Stimulated activated CD4-positive, alpha-beta T cell treated with anti-CD3 and anti-CD28 coated beads, TNF-alpha, amount 100 ng/mL, for 1 hour (primary cell): ENCODE results near the gene MUC5B.
"Not testable (repeated sequence)": the region's sequence is repeated elsewhere in the genome, so short reads cannot be mapped to it uniquely, and the experiment has no call there.

Experiments used
- DNase-seq, 3 donors: peaks; one replicate each; pipeline ENCODE4 v3.0.0-alpha.2; 2020; ENCODE audit warnings: low read depth in 3 of 3, low spot score in 1 of 3

MUC5B gene

GRCh38 chr11:1222491-1223345 is at the start of gene MUC5B:
Gene MUC5B, plus strand, starts transcription at chr11:1223066. Its CDS starts 58 bp downstream, at chr11:1223124.
- DNase-seq, result no peak

DNA sequence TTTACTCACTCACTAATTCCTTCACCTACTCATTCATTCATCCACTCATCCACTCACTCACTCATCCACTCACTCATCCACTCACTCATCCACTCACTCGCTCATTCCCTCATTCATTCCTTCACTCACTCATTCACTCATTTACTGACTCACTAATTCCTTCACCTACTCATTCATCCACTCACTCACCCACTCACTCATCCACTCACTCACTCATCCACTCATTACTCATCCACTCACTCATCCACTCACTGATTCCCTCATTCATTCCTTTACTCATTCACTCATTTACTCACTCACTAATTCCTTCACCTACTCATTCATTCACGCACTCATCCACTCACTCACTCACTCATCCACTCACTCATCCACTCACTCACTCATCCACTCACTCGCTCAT is 49.5 kb upstream of the MUC5B start:
- not testable (repeated sequence) for DNase-seq

DNA sequence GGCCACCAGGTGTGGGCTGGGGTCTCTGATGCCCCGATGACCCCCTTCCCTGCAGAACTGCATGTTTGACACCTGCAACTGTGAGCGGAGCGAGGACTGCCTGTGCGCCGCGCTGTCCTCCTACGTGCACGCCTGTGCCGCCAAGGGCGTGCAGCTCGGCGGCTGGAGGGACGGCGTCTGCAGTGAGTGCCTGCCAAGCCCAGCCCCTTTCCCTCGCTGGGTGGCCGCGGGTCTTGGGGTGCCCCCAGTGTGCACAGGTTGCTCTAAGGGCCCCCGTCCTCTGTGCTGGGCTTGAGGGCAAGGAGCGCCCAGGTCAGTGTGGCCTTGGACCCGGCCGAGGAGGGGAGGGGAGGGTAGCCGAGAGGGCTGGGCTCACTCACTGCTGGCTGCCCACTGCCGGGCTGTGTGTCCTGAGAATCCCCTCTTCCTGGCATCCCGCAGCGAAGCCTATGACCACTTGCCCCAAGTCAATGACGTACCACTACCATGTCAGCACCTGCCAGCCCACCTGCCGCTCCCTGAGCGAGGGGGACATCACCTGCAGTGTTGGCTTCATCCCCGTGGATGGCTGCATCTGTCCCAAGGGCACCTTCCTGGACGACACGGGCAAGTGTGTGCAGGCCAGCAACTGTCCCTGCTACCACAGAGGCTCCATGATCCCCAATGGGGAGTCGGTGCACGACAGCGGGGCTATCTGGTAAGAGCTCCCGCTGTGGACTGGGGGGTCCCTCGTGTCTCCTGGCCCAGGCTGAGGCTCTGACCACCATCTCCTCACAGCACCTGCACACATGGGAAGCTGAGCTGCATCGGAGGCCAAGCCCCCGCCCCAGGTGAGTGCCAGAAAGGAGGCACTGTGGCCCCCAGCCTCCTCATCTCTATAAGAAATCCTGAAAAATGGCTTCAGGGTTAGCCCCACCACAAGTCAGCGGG is 48.2 kb upstream of the MUC5B start:
- DNase-seq, result no peak

- DNase-seq, result no peak
These were observed 47.2 kb upstream of the MUC5B start for GRCh38 chr11:1175461-1176223.

GRCh38 chr11:1176224-1177019 is 46.4 kb upstream of the MUC5B start:
- DNase-seq, result no peak

DNA sequence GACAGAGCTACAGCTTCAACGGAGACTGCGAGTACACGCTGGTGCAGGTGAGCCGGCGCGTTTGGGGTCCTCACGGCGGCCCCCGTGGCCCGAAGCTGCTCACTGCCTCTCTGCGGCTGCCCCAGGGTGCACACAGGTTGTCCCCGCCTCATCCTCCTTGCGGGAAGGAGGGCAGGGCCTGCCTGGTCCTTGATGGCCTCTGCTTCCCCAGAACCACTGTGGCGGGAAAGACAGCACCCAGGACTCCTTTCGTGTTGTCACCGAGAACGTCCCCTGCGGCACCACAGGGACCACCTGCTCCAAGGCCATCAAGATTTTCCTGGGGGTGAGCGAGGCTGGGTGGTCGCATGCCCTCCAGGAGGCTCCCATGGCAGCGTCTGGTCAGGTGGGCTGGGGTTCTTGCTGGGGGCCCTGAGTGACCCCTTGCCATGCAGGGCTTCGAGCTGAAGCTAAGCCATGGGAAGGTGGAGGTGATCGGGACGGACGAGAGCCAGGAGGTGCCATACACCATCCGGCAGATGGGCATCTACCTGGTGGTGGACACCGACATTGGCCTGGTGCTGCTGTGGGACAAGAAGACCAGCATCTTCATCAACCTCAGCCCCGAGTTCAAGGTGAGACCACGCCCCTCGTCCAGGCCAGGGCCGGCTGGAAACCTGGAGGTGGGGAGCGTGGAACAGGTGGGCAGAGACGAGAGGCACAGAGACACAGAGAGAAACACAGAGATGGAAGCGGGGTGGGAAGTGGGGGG is 45.7 kb upstream of the MUC5B start:
- DNase-seq, result no peak

DNA sequence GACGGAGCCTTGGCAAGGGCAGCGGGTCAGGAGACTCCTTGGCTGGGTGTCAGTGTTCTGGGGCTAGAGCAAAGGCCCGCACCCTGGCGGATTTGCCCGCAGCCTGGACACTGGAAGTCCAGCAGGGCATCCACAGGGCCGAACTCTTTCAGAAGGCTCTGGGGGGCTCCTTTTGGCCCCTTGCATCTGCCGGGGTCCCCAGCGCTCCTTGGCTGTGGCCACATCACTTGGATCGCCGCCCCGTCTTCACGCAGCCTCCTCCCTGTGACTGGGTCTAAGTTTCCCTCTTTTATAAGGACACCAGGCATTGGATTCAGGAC is 45.1 kb upstream of the MUC5B start:
- no peak for DNase-seq

DNA sequence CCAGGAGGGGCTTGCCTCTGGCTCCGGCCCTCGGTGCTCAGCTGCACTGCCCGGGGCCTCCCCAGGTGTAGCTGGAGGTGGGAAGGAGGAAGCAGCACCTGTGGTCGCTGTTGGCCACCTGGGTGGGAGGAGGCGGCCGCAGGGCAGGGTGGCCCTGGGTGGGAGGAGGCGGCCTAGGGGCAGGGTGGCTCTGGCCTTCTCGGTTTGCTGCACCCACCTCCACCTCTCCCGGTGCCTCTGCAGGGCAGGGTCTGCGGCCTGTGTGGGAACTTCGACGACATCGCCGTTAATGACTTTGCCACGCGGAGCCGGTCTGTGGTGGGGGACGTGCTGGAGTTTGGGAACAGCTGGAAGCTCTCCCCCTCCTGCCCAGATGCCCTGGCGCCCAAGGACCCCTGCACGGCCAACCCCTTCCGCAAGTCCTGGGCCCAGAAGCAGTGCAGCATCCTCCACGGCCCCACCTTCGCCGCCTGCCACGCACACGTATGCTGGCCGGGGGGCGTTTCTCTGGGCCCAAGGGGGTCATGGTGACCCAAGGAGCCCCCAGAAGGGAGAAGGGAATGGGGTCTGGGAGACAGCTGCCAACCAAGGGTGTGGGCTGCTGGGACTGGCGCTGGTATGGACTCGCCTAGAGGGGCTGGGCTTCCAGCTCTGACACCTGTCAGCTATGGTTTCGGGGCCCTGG is 44.5 kb upstream of the MUC5B start:
- DNase-seq, result no peak

DNA sequence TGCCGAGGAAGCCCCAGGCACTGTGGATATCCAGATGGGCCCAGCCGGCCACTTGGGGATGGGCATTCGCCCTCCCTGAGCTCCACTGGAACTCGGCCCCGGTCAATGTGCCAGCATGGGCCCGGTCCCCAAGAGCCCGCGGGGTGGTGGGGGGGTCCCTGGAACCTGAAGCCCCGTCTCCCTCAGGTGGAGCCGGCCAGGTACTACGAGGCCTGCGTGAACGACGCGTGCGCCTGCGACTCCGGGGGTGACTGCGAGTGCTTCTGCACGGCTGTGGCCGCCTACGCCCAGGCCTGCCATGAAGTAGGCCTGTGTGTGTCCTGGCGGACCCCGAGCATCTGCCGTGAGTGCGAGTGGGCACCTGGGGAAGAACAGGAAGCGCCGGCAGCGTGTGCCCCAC is 44.0 kb upstream of the MUC5B start:
- DNase-seq, result no peak

DNA sequence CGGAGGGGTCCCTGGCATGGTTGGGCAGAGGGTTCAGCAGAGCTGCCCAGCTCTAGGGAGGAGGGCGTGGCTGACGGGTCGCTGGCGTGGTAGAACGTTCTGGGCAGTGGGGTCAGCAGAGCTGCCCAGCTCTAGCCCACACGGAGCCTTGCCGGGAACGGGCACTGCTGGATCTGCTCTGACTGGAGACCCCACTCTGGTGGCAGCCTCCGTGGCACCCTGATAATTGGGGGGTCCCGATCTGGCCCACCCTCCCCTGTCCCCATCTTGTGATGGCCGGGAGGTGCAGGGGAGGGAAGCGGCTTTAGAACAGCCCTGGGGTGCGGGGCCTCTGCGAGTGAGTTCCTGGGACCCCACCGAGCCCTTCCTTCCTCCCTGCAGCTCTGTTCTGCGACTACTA is 43.2 kb upstream of the MUC5B start:
- DNase-seq, result no peak

DNA sequence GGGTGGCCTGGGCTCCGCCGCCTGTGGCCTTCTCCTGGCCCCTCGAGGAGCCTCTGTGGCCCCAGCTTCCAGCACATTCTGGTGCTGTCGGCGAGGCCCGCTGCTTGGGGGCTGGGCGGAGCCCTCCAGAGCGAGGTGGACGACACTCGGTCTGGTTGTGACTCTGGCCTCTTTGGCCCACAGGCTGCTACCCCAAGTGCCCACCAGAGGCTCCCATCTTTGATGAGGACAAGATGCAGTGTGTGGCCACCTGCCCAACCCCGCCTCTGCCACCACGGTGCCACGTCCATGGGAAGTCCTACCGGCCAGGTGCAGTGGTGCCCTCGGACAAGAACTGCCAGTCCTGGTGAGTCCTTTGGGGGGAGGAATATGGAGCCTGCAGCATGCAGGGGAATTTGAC is 42.7 kb upstream of the MUC5B start:
- no peak for DNase-seq

DNA sequence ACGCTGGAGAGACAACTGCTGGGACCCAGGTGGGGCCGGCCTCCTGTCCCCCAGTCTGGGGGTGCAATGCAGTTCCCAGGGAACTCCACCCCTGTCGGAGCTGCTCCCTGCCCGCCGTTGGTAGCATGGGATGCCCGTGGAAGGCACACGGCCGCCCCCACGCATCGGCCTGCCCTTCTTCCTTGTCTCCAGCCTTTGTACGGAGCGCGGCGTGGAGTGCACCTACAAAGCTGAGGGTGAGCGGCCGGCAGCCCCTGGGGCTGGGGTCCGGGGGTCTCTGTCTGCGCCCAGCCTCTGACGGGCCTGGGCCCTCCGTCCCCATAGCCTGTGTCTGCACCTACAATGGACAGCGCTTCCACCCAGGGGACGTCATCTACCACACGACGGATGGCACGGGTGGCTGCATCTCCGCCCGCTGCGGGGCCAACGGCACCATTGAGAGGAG is 41.9 kb upstream of the MUC5B start:
- no peak for DNase-seq

DNA sequence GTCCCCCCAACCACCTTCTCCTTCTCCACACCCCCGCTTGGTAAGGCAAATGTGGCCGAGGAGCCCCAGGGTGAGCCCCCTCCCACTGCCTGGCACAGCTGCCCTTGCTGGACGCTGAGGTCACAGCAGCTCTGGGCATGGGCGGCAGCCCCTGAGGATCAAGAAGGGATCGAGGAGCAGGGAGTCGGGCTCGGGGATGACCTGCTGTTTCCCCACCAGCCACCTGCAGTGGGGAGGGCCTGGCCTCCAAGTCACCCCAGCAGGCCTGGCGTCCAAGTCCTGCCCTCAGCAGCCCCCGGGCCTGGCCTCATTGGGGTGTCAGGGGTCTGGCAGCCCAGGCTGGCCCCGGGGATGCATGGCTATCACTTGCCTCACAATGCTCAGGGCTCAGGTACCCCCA is 41.4 kb upstream of the MUC5B start:
- DNase-seq, result no peak

DNA sequence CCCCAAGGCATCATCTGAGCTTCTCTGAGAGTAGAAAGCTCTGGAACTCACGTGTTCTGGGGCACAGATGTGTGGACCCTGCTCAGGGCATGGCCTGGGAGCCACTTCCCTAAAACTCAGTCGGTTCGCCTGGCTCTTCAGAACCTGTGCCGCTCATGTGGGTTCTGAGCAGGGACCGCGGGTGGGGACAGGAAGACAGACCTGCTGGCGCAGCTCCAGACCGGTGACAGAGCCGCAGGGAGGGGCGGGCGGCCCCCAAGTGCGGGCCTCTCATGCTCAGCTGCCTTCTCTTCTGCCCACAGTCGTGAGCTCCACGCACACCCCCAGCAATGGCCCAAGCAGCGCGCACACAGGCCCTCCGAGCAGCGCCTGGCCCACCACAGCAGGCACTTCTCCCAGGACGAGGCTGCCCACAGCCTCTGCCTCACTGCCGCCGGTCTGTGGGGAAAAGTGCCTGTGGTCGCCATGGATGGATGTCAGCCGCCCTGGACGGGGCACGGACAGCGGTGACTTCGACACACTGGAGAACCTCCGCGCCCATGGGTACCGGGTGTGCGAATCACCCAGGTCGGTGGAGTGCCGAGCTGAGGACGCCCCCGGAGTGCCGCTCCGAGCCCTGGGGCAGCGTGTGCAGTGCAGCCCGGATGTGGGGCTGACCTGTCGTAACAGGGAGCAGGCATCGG is 40.9 kb upstream of the MUC5B start:
- DNase-seq, result no peak

- DNase-seq, result not testable (repeated sequence)
These were observed 38.7 kb upstream of the MUC5B start for GRCh38 chr11:1184139-1184538.

DNA sequence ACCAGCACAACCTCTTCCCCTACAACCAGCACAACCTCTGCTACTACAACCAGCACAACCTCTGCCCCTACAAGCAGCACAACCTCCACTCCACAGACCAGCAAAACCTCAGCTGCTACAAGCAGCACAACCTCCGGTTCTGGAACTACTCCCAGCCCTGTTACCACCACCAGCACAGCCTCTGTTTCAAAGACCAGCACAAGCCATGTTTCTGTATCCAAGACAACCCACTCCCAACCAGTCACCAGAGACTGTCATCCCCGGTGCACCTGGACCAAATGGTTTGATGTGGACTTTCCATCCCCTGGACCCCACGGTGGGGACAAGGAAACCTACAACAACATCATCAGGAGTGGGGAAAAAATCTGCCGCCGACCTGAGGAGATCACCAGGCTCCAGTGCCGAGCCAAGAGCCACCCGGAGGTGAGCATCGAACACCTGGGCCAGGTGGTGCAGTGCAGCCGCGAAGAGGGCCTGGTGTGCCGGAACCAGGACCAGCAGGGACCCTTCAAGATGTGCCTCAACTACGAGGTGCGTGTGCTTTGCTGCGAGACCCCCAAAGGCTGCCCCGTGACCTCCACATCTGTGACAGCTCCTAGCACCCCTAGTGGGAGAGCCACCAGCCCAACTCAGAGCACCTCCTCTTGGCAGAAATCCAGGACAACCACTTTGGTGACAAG is 34.3 kb upstream of the MUC5B start:
- not testable (repeated sequence) for DNase-seq

DNA sequence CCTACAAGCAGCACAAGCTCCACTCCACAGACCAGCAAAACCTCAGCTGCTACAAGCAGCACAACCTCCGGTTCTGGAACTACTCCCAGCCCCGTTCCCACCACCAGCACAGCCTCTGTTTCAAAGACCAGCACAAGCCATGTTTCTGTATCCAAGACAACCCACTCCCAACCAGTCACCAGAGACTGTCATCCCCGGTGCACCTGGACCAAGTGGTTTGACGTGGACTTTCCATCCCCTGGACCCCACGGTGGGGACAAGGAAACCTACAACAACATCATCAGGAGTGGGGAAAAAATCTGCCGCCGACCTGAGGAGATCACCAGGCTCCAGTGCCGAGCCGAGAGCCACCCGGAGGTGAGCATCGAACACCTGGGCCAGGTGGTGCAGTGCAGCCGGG is 33.0 kb upstream of the MUC5B start:
- not testable (repeated sequence) for DNase-seq

DNA sequence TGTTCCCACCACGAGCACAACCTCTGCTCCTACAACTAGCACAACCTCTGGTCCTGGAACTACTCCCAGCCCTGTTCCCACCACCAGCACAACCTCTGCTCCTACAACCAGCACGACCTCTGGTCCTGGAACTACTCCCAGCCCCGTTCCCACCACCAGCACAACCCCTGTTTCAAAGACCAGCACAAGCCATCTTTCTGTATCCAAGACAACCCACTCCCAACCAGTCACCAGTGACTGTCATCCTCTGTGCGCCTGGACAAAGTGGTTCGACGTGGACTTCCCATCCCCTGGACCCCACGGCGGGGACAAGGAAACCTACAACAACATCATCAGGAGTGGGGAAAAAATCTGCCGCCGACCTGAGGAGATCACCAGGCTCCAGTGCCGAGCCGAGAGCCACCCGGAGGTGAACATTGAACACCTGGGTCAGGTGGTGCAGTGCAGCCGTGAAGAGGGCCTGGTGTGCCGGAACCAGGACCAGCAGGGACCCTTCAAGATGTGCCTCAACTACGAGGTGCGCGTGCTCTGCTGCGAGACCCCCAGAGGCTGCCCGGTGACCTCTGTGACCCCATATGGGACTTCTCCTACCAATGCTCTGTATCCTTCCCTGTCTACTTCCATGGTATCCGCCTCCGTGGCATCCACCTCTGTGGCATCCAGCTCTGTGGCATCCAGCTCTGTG is 30.9 kb upstream of the MUC5B start:
- DNase-seq, result not testable (repeated sequence)
